Dermis lymphatic vessel endothelial cell (primary cell): ENCODE data around the gene FAM177A1. TPM values are rescaled to one million over a fixed set of nuclear protein-coding genes. Genes with fewer than 3 reads are reported as not detected.

Experiments used
- total RNA-seq: library from RNA; depleted of rRNA; stranded (reverse); fragments of >200 nt; gene quantifications from 2 replicates; pipeline ENCODE4 v1.2.1, GENCODE V29; 2014

The FAM177A1 gene
- 38.0 and 39.1 TPM in 2 replicates for total RNA-seq

DNA sequence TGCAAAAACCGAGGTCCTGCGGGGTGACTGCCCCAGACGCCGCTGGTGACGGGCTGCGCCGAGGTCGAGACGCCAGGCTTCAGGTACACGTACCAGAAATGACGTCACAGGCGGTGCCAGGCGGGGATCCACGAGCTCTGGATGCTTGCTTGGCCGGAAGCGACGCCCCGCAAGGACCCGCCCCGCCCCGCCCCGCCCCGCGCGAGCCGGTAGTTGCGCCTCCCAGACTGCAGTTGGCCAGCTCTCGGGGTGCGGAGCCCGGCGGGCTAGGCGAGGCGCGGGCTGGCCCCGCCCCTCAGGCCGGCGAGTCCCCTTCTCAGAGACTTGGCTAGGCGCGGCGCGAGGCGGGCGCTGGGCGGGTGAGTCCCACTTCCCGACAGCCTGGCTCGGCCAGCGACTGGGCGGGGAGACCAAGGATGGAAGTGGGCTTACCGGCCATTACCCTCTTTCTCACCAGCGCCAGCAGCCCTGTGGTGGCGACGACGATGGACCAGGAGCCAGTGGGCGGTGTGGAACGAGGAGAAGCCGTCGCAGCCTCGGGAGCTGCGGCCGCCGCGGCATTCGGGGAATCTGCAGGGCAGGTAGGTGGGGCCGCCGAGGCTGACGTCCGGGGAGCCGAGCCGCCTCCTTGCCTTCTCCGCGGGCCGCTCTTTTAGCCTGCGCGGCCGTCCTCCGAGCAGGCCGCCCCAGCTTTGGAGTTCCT, at the start of gene FAM177A1:
TSS of gene FAM177A1 (plus strand) at position 225 of the 703 bp plus-strand sequence. CDS start at position 417, 192 bp downstream.

DNA sequence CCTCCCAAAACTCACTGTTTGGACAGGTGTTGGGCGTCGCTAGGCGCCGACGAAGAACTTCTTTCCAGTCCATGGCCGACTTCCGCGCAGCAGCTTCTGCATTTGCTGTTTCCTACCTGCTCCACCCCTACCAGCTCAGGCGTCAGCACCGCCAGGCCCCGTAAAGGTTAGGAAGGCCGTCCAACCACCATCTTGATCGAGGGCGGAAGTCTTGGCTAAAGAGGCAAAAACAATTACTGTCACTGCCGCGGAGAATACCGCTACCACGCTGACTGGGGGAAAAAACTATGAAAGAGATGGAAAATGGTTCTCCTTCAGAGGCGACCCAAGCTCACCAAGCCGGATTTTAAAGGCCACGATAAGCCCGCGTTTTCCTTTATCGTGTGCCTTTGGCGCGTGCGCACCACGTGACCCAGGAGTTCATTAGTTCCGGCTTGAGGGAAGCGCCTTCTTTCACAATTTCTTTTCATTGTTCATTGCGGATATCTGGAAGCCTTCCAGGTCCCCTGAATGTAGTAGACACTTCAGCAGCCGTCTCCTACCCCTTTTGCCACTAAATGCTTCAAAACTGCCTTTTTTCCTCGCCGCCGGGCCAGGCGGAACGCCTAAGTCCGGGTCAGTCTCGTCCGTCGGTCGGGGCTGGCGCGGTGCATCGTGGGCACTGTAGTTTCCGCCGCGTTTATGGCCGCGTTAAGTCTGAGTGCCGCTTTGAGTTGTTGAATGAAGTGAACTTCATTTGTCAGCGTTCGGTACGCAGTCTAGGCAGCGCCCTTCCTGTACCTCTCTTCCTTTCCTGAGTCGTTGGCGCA, 76.0 kb downstream of the FAM177A1 start, which contains the start of the genes PPP2R3C and PRORP:
TSS of gene PPP2R3C (minus strand) at position 104 of the 809 bp plus-strand sequence. CDS start at position 73, 31 bp downstream.
TSS of gene PRORP (plus strand) at position 666 of the 809 bp plus-strand sequence. CDS start 694 bp downstream, outside the sequence.

Other genes starting within 250 kb of the FAM177A1 start
- 24.4 and 42.8 TPM in 2 replicates for gene BAZ1A, start 170.9 kb upstream of the FAM177A1 start, total RNA-seq
- 56.1 and 63.9 TPM in 2 replicates for gene SRP54, start 63.3 kb upstream of the FAM177A1 start, total RNA-seq
- gene PPP2R3C, start 75.7 kb downstream of the FAM177A1 start, total RNA-seq = 36.3 and 49.6 TPM in 2 replicates
- 18.7 and 24.6 TPM in 2 replicates for gene PRORP, start 76.3 kb downstream of the FAM177A1 start, total RNA-seq
- 186 and 210 TPM in 2 replicates for gene PSMA6, start 246.1 kb downstream of the FAM177A1 start, total RNA-seq